ENCODE measurements around the gene ZDHHC3. TPM values are rescaled to one million over a fixed set of nuclear protein-coding genes. Genes with fewer than 3 reads are reported as not detected.
"Not testable (repeated sequence)": the region's sequence is repeated elsewhere in the genome, so short reads cannot be mapped to it uniquely, and the experiment has no call there.

ZDHHC3 gene
- total RNA-seq, 1 experiment from 2014 or later, result 136 TPM

GRCh38 chr3:44963571-44964325 is 12.2 kb downstream of the ZDHHC3 start:
- no peak for DNase-seq (ENCODE audit: low spot score)

- DNase-seq (ENCODE audit: low spot score), result no peak
Observed at GRCh38 chr3:44962621-44963393, 13.2 kb downstream of the ZDHHC3 start.

- DNase-seq (ENCODE audit: low spot score), result no peak
Observed at GRCh38 chr3:44961888-44962287, 14.1 kb downstream of the ZDHHC3 start.

GRCh38 chr3:44960387-44961026 is 15.5 kb downstream of the ZDHHC3 start:
- no peak for DNase-seq (ENCODE audit: low spot score)

GRCh38 chr3:44958386-44958785 is 17.6 kb downstream of the ZDHHC3 start:
- DNase-seq (ENCODE audit: low spot score), result no peak

- DNase-seq (ENCODE audit: low spot score), result no peak
Observed at GRCh38 chr3:44957986-44958385, 18.0 kb downstream of the ZDHHC3 start.

- DNase-seq (ENCODE audit: low spot score), result no peak
Observed at GRCh38 chr3:44955917-44956316, 20.1 kb downstream of the ZDHHC3 start.

GRCh38 chr3:44954962-44955361 is 21.0 kb downstream of the ZDHHC3 start:
- peak; percentile 52 for DNase-seq (ENCODE audit: low spot score)

- no peak for DNase-seq (ENCODE audit: low spot score)
Observed at GRCh38 chr3:44954304-44954703, 21.7 kb downstream of the ZDHHC3 start.

GRCh38 chr3:44952689-44953088 is 23.3 kb downstream of the ZDHHC3 start:
- DNase-seq (ENCODE audit: low spot score), result no peak

- no peak for DNase-seq (ENCODE audit: low spot score)
Observed at GRCh38 chr3:44950275-44950734, 25.7 kb downstream of the ZDHHC3 start.

GRCh38 chr3:44949770-44950169 is 26.2 kb downstream of the ZDHHC3 start:
- DNase-seq (ENCODE audit: low spot score), result not testable (repeated sequence)

GRCh38 chr3:44948239-44948638 is 27.7 kb downstream of the ZDHHC3 start:
- DNase-seq (ENCODE audit: low spot score), result no peak

GRCh38 chr3:44942202-44942921 is 33.6 kb downstream of the ZDHHC3 start:
- DNase-seq (ENCODE audit: low spot score), result no peak

- no peak for DNase-seq (ENCODE audit: low spot score)
Observed at GRCh38 chr3:44939581-44940036, 36.4 kb downstream of the ZDHHC3 start.

GRCh38 chr3:44932986-44933944 is 42.7 kb downstream of the ZDHHC3 start:
- no peak for DNase-seq (ENCODE audit: low spot score)

- no peak for DNase-seq (ENCODE audit: low spot score)
Observed at GRCh38 chr3:44932271-44932670, 43.7 kb downstream of the ZDHHC3 start.

- DNase-seq (ENCODE audit: low spot score), result no peak
Observed at GRCh38 chr3:44931791-44932190, 44.2 kb downstream of the ZDHHC3 start.

GRCh38 chr3:44930911-44931310 is 45.1 kb downstream of the ZDHHC3 start:
- DNase-seq (ENCODE audit: low spot score), result no peak

- DNase-seq (ENCODE audit: low spot score), result no peak
Observed at GRCh38 chr3:44929782-44930181, 46.2 kb downstream of the ZDHHC3 start.
